GM13977 (cell line): ENCODE results near the gene UNC13B.

Source experiments
- DNase-seq: peaks from one replicate; pipeline ENCODE4 v3.0.0; 2012; ENCODE audit warnings: low spot score
- in situ Hi-C: fragments of 300-500 bp; cut with MboI; formaldehyde crosslinking; loops from one replicate; pipeline ENCODE4 v1.12.0; 2022; ENCODE audit warnings: low sequenced_read_pairs, low pct_unique_long_range_greater_than_20kb, mixed read lengths, inconsistent platforms; ENCODE audit not compliant: unreplicated experiment
- TF ChIP-seq, protein P1 (sequence below): IDR thresholded peaks from 2 replicates; pipeline ENCODE4 v1.5.1; 2012; ENCODE audit warnings: mild to moderate bottlenecking, control low read depth; ENCODE audit not compliant: insufficient read depth; ENCODE audit errors: extremely low read depth, missing control alignments

Gene UNC13B

DNA sequence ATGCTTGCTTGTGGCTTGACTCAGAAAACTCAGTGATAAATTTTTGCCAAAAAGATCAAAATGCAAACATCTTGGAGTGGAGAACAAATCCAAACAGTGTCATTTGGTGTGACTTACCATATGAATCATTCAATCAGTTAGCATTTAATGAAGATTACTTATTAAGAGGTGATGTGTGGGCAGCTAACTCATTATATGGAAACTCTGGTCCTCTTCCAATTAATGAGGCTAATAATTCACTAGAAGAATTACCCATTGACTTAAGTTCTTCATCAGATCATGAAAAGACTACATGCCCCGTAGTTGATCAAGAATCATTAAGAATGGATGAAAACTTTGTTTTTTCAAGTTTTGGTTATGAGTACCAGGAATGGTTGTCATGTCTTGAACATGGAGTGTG, 141.8 kb downstream of the UNC13B start:
- TF ChIP-seq, protein P1, sequence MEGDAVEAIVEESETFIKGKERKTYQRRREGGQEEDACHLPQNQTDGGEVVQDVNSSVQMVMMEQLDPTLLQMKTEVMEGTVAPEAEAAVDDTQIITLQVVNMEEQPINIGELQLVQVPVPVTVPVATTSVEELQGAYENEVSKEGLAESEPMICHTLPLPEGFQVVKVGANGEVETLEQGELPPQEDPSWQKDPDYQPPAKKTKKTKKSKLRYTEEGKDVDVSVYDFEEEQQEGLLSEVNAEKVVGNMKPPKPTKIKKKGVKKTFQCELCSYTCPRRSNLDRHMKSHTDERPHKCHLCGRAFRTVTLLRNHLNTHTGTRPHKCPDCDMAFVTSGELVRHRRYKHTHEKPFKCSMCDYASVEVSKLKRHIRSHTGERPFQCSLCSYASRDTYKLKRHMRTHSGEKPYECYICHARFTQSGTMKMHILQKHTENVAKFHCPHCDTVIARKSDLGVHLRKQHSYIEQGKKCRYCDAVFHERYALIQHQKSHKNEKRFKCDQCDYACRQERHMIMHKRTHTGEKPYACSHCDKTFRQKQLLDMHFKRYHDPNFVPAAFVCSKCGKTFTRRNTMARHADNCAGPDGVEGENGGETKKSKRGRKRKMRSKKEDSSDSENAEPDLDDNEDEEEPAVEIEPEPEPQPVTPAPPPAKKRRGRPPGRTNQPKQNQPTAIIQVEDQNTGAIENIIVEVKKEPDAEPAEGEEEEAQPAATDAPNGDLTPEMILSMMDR, result no peak
- no peak for DNase-seq
- in situ Hi-C loops, result no loop called here

DNA sequence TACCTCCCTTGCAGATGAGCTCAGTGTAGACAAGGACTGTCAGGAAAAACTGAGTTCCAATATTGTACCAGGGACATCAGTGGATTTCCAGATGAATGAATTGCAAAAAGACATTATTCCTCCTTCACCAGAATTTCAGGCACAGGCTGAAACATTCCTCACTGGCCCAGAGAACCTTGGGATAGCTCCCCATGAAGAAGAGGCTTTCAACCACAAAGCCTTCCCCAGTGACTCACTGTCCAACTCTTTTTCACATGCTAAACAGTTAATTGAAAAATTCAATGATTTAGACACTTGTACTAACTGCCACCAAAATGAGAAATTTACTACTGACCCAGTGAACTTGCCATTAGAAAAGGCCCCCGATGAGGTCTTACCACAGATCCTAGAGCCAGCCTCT, 144.5 kb downstream of the UNC13B start:
- TF ChIP-seq, protein P1, result no peak
- in situ Hi-C loops, result no loop called here
- no peak for DNase-seq

GRCh38 chr9:35308316-35308715, 146.5 kb downstream of the UNC13B start:
- TF ChIP-seq, protein P1, result no peak
- DNase-seq, result no peak
- in situ Hi-C loops, result no loop called here

- TF ChIP-seq, protein P1, result no peak
- in situ Hi-C loops, result no loop called here
- DNase-seq, result no peak
Measured at GRCh38 chr9:35311891-35312639, 150.3 kb downstream of the UNC13B start.

DNA sequence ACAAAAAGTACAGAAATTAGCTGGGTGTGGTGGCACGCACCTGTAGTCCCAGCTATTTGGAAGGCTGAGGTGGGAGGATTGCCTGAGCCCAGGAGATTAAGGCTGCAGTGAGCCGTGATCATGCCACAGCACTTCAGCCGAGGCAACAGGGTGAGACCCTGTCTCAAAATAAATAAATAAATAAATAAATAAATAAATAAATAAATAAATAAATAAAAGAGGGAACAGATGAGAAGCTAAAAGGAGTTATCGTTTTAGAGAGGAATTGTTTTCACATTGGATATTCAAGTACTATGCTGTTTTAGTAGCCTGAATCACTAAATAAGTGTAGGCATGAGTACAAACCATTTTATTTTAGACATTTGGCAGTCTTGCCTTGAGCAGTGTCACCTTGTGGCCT, 151.7 kb downstream of the UNC13B start:
- in situ Hi-C loops, result no loop called here
- TF ChIP-seq, protein P1, result no peak
- no peak for DNase-seq

GRCh38 chr9:35313916-35314315, 152.1 kb downstream of the UNC13B start:
- in situ Hi-C loops, result no loop called here
- TF ChIP-seq, protein P1, result no peak
- DNase-seq, result no peak
